Placental pericyte (primary cell): Measurements from ENCODE around the gene DAZ1. TPM values are rescaled to one million over a fixed set of nuclear protein-coding genes. Genes with fewer than 3 reads are reported as not detected.

Experiments
- total RNA-seq: library from RNA; depleted of rRNA; stranded (reverse); fragments of >200 nt; gene quantifications from 2 replicates; pipeline ENCODE4 v1.2.3, GENCODE V29; 2012

Gene DAZ1
- total RNA-seq = not detected in 2 replicates

DNA sequence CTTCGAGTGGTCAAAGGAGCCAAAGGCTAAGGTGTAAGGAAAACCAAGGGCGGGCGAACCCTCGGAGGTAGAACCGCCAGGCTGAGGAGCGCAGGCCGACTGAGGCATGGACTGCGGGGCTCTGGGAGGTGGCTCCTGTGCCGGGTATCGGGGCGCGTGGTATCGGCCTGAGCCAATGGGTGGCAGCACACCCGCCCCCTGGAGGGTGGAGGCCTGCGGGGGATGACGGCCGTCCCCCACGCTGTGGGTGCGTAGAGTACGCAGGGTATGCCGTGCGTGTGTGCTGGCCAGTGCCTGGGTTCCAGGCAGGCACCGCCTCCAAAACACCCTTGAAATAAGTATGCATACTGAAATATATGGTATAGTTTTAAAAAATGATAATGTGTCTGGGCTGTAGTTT lies at the start of gene DAZ1:
Gene DAZ1, minus strand, starts transcription at position 101 of the 400 bp plus-strand sequence. CDS start 208 bp downstream, outside the sequence.

DNA sequence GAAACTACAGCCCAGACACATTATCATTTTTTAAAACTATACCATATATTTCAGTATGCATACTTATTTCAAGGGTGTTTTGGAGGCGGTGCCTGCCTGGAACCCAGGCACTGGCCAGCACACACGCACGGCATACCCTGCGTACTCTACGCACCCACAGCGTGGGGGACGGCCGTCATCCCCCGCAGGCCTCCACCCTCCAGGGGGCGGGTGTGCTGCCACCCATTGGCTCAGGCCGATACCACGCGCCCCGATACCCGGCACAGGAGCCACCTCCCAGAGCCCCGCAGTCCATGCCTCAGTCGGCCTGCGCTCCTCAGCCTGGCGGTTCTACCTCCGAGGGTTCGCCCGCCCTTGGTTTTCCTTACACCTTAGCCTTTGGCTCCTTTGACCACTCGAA lies 20.4 kb upstream of the DAZ1 start, which contains the start of gene DAZ2:
Gene DAZ2, plus strand, starts transcription at position 301 of the 400 bp plus-strand sequence. CDS start 208 bp downstream, outside the sequence.

Other genes with a start within 250 kb of the DAZ1 start
- not detected in 2 replicates for gene BPY2, start 214.7 kb downstream of the DAZ1 start, total RNA-seq
- not detected in 2 replicates for gene DAZ2, start 20.5 kb upstream of the DAZ1 start, total RNA-seq